ENCODE data around the gene FASN. TPM values are rescaled to one million over a fixed set of nuclear protein-coding genes. Genes with fewer than 3 reads are reported as not detected.

The FASN gene
- total RNA-seq, 1 experiment from 2014 or later: 372 TPM

GRCh38 chr17:82097184-82097918 lies 685 bp downstream of the FASN start:
- TF ChIP-seq, protein P1, sequence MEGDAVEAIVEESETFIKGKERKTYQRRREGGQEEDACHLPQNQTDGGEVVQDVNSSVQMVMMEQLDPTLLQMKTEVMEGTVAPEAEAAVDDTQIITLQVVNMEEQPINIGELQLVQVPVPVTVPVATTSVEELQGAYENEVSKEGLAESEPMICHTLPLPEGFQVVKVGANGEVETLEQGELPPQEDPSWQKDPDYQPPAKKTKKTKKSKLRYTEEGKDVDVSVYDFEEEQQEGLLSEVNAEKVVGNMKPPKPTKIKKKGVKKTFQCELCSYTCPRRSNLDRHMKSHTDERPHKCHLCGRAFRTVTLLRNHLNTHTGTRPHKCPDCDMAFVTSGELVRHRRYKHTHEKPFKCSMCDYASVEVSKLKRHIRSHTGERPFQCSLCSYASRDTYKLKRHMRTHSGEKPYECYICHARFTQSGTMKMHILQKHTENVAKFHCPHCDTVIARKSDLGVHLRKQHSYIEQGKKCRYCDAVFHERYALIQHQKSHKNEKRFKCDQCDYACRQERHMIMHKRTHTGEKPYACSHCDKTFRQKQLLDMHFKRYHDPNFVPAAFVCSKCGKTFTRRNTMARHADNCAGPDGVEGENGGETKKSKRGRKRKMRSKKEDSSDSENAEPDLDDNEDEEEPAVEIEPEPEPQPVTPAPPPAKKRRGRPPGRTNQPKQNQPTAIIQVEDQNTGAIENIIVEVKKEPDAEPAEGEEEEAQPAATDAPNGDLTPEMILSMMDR (IDR thresholded peaks at IDR 0.05; ENCODE audit: unreplicated experiment): no peak
- Mint-ChIP-seq H3K4me1 (ENCODE audit: low read depth, unreplicated experiment) (peaks cover 9% of the 10 kb centered on the region), H3K4me3 (ENCODE audit: low read depth, unreplicated experiment) (peak overlapping the region; percentile 87), H3K9me3 (ENCODE audit: low read depth, unreplicated experiment) (no peaks in the 10 kb centered on the region), H3K27me3 (ENCODE audit: unreplicated experiment) (no peaks in the 10 kb centered on the region), H3K36me3 (ENCODE audit: insufficient read depth, unreplicated experiment) (peaks cover 77% of the 10 kb centered on the region), H3K27ac (ENCODE audit: unreplicated experiment) (no peak overlapping the region)
- intact Hi-C loops (cut with micrococcal nuclease; ENCODE audit: unreplicated experiment): no loop called here
- CTCF ChIA-PET: interaction anchor here (1.0 kb wide), 1 partner anchor 138 kb away, joined by 3 read pairs; no protein-coding TSS in a partner anchor
- peak; percentile 71 for DNase-seq
- BruUV-seq (replicated peaks): TSS peak; percentile 54

- Mint-ChIP-seq H3K9me3 (ENCODE audit: low read depth, unreplicated experiment) (no peaks in the 10 kb centered on the region), H3K4me3 (ENCODE audit: low read depth, unreplicated experiment) (peak overlapping the region; percentile 87), H3K4me1 (ENCODE audit: low read depth, unreplicated experiment) (peaks cover 9% of the 10 kb centered on the region), H3K36me3 (ENCODE audit: insufficient read depth, unreplicated experiment) (peaks cover 77% of the 10 kb centered on the region), H3K27me3 (ENCODE audit: unreplicated experiment) (no peaks in the 10 kb centered on the region), H3K27ac (ENCODE audit: unreplicated experiment) (peak overlapping the region; percentile 70)
- CTCF ChIA-PET: no interaction called here
- DNase-seq: no peak
- intact Hi-C loops (cut with micrococcal nuclease; ENCODE audit: unreplicated experiment): no loop called here
- TF ChIP-seq, protein P1 (IDR thresholded peaks at IDR 0.05; ENCODE audit: unreplicated experiment): no peak
- no TSS peak for BruUV-seq (replicated peaks)
Observed at GRCh38 chr17:82096709-82097183, 1.3 kb downstream of the FASN start.

DNA sequence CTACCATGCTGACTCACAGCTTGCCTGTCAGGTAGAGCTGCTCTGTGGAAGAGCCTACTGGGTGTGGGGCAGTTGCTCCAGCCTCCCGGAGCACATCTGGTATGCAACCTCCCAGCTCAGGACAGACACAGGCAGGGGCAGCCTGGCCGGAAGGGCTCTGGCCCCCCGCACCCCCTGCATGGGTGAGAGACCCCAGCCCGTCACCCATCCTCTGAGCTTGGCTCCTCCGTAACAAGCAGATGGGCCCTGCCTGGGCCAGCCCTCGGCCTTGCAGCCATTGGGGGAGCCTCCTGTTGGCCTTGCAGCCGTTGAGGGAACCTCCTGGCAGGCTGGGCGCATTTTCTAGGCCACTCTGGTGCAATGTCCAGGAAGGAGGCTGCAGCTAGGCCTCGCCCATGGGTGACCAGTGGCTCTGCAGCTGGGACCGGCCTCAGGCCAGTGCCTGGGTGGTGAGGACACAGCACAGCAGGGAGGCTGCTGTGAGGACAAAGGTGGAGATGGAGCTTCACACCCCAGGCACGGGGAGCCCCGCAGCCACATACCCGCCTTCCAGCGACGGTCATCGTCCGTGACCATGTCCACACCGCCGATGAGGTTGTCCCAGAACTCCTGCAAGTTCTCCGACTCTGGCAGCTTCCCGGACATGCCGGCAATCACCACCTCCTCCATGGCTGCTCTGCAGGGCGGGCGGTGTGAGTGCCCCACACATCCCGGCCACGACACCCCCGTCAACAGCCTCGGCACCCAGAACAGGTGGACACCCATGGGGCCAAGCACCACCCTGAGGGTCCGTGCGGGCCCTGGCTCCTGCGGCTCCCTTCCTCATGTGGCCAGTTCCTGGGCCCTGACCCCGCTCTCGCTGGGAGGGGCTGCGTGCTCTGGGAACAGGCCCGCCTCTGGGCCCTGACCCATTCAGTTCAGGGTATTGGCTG lies 2.0 kb downstream of the FASN start:
- Mint-ChIP-seq H3K9me3 (ENCODE audit: low read depth, unreplicated experiment) (no peaks in the 10 kb centered on the region), H3K4me1 (ENCODE audit: low read depth, unreplicated experiment) (peaks cover 9% of the 10 kb centered on the region), H3K27ac (ENCODE audit: unreplicated experiment) (peak overlapping the region; percentile 70), H3K4me3 (ENCODE audit: low read depth, unreplicated experiment) (peak overlapping the region; percentile 87), H3K36me3 (ENCODE audit: insufficient read depth, unreplicated experiment) (peaks cover 77% of the 10 kb centered on the region), H3K27me3 (ENCODE audit: unreplicated experiment) (no peaks in the 10 kb centered on the region)
- no peak for DNase-seq
- TF ChIP-seq, protein P1 (IDR thresholded peaks at IDR 0.05; ENCODE audit: unreplicated experiment): no peak
- intact Hi-C loops (cut with micrococcal nuclease; ENCODE audit: unreplicated experiment): no loop called here
- CTCF ChIA-PET: no interaction called here
- BruUV-seq (replicated peaks): no TSS peak

DNA sequence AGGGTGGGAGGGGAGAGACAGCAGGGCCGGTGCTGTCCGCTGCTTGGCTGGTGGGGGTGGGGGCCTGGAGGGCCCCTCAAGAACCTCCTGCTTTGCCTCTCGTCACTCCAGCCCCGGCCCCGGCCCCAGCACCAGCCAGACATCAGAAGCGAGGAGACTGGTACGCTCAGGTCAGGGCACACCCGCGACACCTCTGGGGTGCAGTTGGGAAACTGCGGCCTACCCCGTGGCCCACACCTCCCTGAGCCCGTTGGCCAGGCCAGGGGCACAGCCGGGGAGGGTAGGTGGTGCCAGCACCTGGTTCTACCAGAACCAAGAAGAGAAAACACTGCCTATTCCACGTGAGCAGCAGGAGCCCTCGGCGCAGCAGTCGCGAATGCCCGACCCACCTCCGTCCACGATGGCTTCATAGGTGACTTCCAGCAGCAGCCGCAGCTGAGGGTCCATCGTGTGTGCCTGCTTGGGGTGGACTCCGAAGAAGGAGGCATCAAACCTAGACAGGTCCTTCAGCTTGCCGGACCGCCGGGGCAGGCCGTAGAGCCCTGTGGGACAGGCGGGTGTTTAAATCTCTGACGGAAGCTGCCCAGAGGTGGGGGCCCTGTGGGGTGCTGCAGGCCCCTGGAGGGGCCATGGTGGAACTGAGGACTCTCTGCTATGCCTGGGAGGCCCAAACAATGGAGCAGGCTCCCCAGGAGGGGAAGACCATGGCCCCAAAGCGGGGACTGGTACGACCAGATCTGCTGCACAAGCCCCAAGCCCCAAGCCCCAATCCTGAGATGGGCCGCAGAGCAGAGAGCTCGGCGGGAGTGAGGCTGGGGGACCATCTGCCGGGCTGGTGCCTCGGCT lies 2.9 kb downstream of the FASN start:
- Mint-ChIP-seq H3K4me3 (ENCODE audit: low read depth, unreplicated experiment) (peak overlapping the region; percentile 87), H3K27me3 (ENCODE audit: unreplicated experiment) (no peaks in the 10 kb centered on the region), H3K4me1 (ENCODE audit: low read depth, unreplicated experiment) (peaks cover 9% of the 10 kb centered on the region), H3K9me3 (ENCODE audit: low read depth, unreplicated experiment) (no peaks in the 10 kb centered on the region), H3K27ac (ENCODE audit: unreplicated experiment) (peak overlapping the region; percentile 70), H3K36me3 (ENCODE audit: insufficient read depth, unreplicated experiment) (peaks cover 77% of the 10 kb centered on the region)
- TF ChIP-seq, protein P1 (IDR thresholded peaks at IDR 0.05; ENCODE audit: unreplicated experiment): no peak
- DNase-seq: no peak
- CTCF ChIA-PET: no interaction called here
- intact Hi-C loops (cut with micrococcal nuclease; ENCODE audit: unreplicated experiment): no loop called here
- BruUV-seq (replicated peaks): no TSS peak
